Measurements from ENCODE around the gene YRDC.

The YRDC gene

DNA sequence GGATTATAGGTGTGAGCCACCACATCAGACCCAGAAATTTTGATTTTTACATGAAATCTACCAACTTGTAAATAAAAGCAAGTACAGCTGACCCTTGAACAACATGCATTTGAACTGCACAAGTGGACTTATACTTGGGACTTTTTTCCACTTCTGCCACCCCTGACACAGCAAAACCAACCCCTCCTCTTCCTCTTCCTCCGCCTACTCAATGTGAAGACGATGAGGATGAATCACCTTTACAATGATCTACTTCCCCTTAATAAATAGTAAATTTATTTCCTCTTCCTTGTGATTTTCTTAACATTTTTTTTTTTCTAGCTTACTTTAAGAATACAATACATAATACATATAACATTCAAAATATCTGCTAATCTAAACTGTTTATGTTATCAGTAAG lies 17.5 kb upstream of the YRDC start:
- TF ChIP-seq, protein P1, sequence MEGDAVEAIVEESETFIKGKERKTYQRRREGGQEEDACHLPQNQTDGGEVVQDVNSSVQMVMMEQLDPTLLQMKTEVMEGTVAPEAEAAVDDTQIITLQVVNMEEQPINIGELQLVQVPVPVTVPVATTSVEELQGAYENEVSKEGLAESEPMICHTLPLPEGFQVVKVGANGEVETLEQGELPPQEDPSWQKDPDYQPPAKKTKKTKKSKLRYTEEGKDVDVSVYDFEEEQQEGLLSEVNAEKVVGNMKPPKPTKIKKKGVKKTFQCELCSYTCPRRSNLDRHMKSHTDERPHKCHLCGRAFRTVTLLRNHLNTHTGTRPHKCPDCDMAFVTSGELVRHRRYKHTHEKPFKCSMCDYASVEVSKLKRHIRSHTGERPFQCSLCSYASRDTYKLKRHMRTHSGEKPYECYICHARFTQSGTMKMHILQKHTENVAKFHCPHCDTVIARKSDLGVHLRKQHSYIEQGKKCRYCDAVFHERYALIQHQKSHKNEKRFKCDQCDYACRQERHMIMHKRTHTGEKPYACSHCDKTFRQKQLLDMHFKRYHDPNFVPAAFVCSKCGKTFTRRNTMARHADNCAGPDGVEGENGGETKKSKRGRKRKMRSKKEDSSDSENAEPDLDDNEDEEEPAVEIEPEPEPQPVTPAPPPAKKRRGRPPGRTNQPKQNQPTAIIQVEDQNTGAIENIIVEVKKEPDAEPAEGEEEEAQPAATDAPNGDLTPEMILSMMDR (conservative IDR thresholded peaks at IDR 0.05; ENCODE audit: low read depth), result no peak
- no peak for DNase-seq (ENCODE audit: low spot score)
- no peak overlapping the region for H3K27ac ChIP-seq
- ChIA-PET POLR2A (ENCODE audit: low non-redundant PET) (interaction anchor here (0.6 kb wide), 1 partner anchor 141 kb away, joined by 3 read pairs; no protein-coding TSS in a partner anchor), CTCF (interaction anchor here (0.7 kb wide), 2 partner anchors 267 to 1751 kb away, joined by 3 read pairs; partner anchors contain the start of gene PABPC4)

DNA sequence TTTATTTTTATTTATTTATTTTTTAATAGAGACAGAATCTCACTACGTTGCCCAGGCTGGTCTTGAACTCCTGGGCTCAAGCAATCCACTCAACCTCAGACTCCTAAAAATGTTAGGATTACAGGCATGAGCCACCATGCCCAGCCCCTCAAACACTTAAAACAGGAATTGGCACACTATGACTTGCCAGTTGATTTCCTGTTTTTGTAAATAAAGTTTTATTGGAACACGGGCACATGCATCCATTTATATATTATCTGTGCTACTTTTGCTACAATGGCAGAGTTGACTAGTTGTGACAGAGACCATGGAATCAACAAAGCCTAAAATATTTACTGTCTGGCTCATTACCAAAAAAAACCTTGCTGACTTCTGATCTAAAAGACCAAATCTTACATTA lies 16.0 kb upstream of the YRDC start:
- DNase-seq (ENCODE audit: low spot score), result no peak
- no peak overlapping the region for H3K27ac ChIP-seq
- ChIA-PET POLR2A (ENCODE audit: low non-redundant PET) (no interaction called here), CTCF (no interaction called here)
- TF ChIP-seq, protein P1 (conservative IDR thresholded peaks at IDR 0.05; ENCODE audit: low read depth), result no peak

- ChIA-PET POLR2A (ENCODE audit: low non-redundant PET) (no interaction called here), CTCF (interaction anchor here (0.8 kb wide), 1 partner anchor 28 kb away, joined by 3 read pairs; no protein-coding TSS in a partner anchor)
- no peak overlapping the region for H3K27ac ChIP-seq
- no peak for DNase-seq (ENCODE audit: low spot score)
- TF ChIP-seq, protein P1 (conservative IDR thresholded peaks at IDR 0.05; ENCODE audit: low read depth), result no peak
These were observed 15.2 kb upstream of the YRDC start for GRCh38 chr1:37822906-37823815.

DNA sequence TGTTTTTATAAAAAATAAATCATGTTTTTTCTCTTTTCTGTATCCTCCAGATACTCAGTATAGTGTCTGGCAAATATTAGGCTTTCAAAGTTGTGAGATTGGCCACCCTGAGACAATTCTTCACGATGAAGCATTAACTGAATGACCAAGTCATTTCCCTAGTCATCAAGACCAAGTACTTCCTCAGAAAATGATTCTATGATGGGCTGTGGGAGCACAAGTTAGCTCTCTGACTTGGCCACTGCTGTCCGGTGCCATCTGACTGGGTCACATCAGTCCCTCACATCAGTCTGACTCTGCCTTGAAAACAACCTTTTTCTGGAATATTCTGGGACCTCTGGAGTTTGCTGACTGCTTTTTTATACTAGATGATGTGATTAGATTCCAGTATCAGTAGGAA lies 13.5 kb upstream of the YRDC start:
- TF ChIP-seq, protein P1 (conservative IDR thresholded peaks at IDR 0.05; ENCODE audit: low read depth), result no peak
- ChIA-PET POLR2A (ENCODE audit: low non-redundant PET) (no interaction called here), CTCF (interaction anchor here (0.6 kb wide), 1 partner anchor 67 kb away, joined by 3 read pairs; no protein-coding TSS in a partner anchor)
- DNase-seq (ENCODE audit: low spot score), result no peak
- no peak overlapping the region for H3K27ac ChIP-seq

DNA sequence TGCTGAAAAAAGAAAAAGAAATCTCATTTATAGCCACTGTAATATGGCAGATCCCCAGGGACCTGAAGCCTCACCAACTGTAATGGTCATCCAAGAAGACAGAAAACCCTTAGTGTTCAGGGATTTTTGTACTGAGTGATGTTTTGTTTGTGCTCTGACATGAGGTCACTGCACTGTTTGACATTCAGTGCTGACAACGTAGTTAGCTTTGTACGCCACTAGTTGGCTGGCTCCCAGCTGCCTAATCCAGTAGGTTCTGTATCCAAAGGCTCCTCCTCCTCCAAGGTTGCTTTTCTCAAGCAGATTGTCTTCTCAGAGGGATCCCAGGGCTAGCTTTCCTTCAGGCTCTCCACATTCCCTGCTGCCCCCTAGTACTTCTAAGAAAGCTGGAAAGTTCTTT lies 9.5 kb upstream of the YRDC start:
- ChIA-PET CTCF (interaction anchor here (0.7 kb wide), 1 partner anchor 44 kb away, joined by 3 read pairs; no protein-coding TSS in a partner anchor), POLR2A (ENCODE audit: low non-redundant PET) (no interaction called here)
- H3K27ac ChIP-seq, result no peak overlapping the region
- TF ChIP-seq, protein P1 (conservative IDR thresholded peaks at IDR 0.05; ENCODE audit: low read depth), result no peak
- no peak for DNase-seq (ENCODE audit: low spot score)

DNA sequence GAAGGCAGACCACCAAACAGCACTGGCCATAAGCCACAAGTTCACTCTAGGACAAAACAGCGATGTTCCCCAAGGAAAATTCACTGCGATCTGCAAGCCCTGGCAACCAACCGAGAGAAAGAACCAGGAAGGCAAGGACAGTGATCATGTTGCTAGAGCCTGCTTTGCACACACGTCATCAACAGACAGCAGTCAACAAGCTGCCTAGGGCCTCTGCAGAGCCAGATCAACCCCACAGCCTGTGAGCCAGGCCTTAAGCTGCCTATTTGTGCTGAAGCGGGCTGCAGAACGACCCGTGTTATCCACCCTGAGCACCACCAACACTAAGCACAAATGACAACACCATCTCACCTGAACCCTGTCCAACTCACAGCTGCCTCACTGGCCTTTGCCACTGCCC lies 6.2 kb upstream of the YRDC start:
- H3K27ac ChIP-seq, result peak overlapping the region; percentile 22; the same call in 1 of the 2 replicates
- no peak for DNase-seq (ENCODE audit: low spot score)
- TF ChIP-seq, protein P1 (conservative IDR thresholded peaks at IDR 0.05; ENCODE audit: low read depth), result no peak
- ChIA-PET POLR2A (ENCODE audit: low non-redundant PET) (no interaction called here), CTCF (no interaction called here)
